Measurements from ENCODE around the gene HECTD2.
"Not testable (repeated sequence)": the region's sequence is repeated elsewhere in the genome, so short reads cannot be mapped to it uniquely, and the experiment has no call there.

HECTD2 gene

DNA sequence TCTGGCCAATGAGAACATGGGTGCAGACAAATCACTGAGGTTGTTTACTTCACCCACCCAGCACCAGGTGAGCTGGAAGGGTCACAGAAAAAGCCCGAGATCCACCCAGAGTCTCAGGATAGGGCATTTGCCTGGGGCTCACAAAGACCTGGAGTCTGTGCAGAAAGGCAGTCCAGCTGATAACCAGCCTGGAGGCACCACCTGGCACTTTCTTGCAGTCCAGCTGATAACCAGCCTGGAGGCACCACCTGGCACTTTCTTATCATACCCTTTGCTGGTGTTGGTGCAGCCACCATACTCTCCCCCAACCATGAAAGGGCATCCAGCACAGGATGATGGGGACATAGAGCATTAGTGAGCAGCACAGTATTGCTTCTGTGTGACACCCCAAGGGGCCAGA lies 118.6 kb downstream of the HECTD2 start:
- DNase-seq (ENCODE audit: extremely low spot score, insufficient read length, low read depth) (no peak), FAIRE-seq (no peak)

DNA sequence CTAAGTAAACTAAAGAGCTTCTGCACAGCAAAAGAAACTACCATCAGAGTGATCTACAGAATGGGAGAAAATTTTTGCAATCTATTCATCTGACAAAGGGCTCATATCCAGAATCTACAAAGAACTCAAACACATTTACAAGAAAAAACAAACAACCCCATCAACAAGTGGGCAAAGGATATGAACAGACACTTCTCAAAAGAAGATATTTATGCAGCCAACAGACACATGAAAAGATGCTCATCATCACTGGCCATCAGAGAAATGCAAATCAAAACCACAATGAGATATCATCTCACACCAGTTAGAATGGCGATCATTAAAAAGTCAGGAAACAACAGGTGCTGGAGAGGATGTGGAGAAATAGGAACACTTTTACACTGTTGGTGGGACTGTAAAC lies 124.6 kb downstream of the HECTD2 start:
- not testable (repeated sequence) for FAIRE-seq; DNase-seq (ENCODE audit: extremely low spot score, insufficient read length, low read depth)

DNA sequence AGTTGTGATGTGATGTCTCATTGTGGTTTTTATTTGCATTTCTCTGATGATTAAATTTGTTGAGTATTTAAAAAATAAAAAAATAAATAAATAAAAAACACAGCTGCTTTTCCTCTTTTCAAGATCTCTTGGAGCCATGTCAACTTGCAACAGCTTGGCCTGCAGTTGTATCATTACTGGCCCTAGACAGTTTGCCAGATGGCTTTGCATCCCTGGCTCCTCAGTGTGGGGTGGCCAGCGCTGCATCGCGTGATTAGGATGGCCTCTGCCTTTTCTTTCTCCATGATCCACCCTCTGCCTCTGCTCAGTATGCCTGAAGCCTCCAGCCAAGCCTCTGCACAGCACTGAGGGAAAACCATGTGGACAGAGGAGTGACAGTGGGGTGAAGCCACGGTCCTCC lies 126.0 kb downstream of the HECTD2 start:
- DNase-seq (ENCODE audit: extremely low spot score, insufficient read length, low read depth) (no peak), FAIRE-seq (no peak)

DNA sequence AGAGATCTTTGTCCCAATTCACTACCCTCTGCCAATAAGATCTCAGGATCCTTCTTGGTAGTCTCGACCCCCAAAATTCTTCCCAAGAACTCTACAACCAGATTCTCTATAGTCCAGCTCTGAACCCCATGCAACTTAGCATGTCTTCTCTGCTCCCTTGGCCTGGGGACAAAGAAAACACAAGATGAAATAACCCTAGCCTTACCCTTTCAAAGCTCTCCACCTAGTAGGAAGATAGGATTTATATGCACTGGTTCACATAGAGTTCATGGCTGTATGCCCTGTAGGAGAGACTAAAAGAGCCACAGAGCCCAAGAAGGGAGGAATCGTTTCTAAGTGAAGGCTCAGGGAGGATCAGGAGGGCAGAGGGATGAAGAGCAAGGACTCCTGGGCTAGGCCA lies 126.6 kb downstream of the HECTD2 start:
- FAIRE-seq = no peak

DNA sequence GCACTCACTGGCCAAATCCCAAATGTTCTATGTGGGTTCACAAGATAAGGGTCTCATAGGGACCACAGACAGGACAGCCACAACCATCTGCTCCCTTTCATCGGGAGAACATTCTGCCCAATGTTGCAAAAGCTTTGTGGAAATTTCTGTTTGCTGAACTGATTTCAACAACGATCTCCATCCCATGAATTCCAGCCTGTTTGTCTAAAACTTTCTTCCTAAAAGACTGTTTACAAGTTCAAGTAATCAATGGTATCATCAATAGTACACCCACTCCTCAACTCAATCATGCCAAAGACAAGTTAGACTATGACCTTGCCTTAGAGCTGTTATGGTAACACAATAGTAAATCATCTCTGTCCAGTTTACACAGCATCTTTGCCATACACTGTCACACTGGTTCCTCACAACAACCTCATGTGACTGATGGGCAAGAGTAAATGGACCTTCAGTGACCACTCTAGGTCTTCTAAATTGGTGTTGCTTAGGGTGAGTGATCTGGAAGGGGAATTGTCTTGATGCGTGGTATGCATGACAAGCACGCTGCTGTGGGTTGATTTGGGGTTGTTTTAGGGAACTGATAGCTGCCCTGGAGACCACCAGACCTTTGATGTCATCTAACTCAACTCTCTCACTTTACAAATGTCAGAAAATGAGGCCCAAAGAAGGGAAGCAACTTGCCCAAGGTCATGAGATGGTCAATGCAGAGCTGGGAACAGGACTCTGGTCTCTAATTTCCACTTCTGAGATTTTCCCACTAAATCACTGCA lies 127.7 kb downstream of the HECTD2 start:
- FAIRE-seq (no peak), DNase-seq (ENCODE audit: extremely low spot score, insufficient read length, low read depth) (no peak)

More for the DNA sequence above, 126.6 kb downstream of the HECTD2 start:
- DNase-seq (ENCODE audit: extremely low spot score, insufficient read length, low read depth) = no peak

DNA sequence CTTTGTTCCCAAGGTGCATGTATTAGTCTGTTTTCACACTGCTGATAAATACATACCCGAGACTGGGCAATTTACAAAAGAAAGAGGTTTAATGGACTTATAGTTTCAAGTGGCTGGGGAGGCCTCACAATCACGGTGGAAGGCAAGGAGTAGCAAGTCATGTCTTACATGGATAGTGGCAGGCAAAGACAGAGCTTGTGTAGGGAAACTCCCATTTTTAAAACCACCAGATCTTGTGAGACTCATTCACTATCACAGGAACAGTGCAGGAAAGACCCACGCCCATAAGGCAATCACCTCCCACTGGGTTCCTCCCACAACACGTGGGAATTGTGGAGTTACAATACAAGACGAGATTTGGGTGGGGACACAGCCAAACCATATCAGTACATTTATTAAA lies 129.8 kb downstream of the HECTD2 start:
- DNase-seq (ENCODE audit: extremely low spot score, insufficient read length, low read depth) = no peak
- no peak for FAIRE-seq

DNA sequence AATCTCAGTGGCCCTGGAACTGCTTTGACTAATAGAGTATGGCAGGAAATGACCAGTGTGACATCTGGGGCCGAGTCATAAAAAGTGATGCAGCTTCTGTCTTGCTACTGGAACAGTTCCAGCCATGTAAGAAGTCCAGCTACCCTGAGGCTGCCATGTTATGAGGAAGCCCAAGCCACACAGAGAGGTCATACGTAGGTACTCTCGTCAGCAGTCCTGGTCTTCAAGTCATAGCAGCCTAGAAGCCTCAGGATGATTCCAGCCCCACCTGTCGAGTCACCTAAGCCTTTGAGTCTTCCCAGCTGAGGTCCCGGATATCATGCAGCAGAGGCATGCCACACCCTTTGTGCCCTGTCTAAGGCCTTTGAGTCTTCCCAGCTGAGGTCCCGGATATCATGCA lies 130.6 kb downstream of the HECTD2 start:
- no peak for DNase-seq (ENCODE audit: extremely low spot score, insufficient read length, low read depth)
- FAIRE-seq = no peak

DNA sequence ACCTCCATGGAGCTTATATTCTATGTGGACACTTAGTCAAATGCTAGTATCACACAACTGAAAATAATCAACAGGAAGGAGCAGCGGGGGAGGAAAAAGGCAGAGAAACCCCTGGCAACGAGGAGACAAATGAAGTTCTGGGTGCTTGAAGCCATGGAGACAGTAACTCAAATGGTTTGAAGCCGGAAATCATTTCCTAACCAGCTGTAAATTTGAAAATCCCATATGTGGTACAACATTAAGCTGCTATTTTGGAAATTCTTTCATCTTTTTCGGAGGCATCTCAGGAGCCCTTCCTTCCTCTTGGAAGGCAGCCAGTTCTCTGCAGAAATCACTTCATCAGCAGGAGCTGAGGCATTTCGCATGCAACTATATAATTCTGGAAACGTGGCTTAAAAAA lies 131.3 kb downstream of the HECTD2 start:
- no peak for DNase-seq (ENCODE audit: extremely low spot score, insufficient read length, low read depth)
- FAIRE-seq = no peak

DNA sequence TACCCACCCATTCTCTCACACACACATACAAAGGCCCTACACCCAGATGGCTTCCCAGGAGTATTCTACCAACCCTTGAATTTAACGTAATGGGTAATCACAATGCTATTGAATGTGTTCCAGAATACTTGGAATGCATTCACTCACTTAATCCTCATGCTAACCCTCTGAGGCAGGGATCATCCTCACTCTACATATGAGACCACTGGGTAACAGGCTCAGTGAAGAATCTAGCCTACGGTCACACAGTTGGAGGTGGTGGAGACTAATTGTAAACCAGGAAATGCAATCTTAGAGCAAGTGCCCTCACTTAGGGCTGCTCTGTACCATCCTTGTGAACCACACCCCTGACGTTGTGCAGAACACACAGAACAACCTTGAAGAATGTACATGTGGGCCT lies 135.2 kb downstream of the HECTD2 start:
- DNase-seq (ENCODE audit: extremely low spot score, insufficient read length, low read depth) = no peak
- no peak for FAIRE-seq

DNA sequence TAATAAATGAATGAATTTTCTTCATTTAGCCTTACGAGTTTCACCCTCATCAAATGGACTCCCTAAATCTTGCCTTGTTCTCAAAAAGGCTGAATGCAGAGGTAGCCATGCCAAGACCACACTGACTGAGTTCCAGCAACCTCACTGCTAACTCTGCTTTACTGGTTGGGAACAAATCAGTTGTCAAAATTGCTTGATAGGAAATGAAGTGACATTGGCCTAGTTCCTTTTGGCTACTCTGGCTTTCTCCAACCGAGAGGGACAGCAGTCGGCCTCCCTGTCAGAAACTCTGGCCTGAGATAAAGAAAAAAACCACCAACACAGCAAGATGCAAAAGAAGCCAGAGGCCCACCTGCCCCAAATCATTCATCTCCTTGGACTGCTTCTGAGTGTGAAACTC lies 135.7 kb downstream of the HECTD2 start:
- FAIRE-seq = no peak

DNA sequence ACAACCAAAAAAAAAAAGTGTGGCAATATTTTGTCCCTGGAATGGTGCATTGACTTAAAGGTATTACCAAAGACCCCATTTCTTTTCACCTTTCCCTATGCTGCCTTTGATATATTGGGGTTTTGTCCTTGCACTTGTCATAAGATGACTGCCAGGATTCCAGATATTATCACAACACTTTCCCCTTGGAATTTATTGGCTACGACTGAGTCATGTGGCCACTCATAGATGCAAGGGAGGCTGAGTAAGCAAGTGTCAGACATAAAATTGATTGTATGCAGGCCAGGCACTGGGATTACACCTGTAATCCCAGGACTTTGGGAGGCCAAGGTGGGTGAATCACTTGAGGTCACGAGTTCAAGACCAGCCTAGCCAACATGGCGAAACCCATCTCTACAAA lies 139.1 kb downstream of the HECTD2 start:
- DNase-seq (ENCODE audit: extremely low spot score, insufficient read length, low read depth) (no peak), FAIRE-seq (no peak)

More for the DNA sequence above, 135.7 kb downstream of the HECTD2 start:
- DNase-seq (ENCODE audit: extremely low spot score, insufficient read length, low read depth) = no peak

DNA sequence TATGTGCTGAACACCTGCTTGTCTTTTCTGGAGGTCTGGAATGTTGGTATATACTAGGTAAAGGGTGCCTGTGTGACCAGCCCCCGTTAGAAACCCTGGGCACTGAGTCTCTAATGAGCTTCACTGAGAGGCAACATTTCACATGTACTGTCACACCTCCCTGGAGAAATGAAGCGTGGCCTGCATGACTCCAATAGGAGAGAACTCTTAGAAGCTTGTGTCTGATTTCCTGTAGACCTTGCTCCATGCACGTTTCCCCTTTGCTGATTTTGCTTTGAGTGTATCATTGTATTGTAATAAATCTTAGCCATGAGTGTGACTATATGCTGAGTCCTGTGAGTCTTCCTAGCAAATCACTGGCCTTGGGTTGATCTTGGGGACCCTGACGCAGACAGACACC lies 139.9 kb downstream of the HECTD2 start:
- FAIRE-seq = no peak

DNA sequence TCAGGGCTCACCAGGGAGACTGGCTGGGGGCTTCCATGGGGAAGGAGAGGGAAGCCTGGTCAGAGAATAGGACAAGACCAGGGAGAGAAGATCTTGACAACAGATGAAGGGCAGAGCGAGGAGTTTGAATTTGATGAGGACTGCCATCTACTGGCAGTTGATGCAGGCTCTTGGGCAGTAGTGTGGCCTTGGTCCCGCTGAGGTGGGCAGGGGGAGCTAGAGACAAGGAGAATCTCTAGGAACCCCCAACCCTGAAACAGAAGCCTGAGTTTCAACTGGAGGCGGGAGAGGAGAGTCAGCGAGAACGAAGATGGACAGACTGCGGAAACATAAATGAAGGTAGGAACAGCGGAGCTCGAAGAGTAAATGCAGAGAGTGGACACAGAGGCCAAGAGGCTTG lies 141.7 kb downstream of the HECTD2 start:
- FAIRE-seq = no peak
- no peak for DNase-seq (ENCODE audit: extremely low spot score, insufficient read length, low read depth)

More for the DNA sequence above, 139.9 kb downstream of the HECTD2 start:
- DNase-seq (ENCODE audit: extremely low spot score, insufficient read length, low read depth) = no peak

DNA sequence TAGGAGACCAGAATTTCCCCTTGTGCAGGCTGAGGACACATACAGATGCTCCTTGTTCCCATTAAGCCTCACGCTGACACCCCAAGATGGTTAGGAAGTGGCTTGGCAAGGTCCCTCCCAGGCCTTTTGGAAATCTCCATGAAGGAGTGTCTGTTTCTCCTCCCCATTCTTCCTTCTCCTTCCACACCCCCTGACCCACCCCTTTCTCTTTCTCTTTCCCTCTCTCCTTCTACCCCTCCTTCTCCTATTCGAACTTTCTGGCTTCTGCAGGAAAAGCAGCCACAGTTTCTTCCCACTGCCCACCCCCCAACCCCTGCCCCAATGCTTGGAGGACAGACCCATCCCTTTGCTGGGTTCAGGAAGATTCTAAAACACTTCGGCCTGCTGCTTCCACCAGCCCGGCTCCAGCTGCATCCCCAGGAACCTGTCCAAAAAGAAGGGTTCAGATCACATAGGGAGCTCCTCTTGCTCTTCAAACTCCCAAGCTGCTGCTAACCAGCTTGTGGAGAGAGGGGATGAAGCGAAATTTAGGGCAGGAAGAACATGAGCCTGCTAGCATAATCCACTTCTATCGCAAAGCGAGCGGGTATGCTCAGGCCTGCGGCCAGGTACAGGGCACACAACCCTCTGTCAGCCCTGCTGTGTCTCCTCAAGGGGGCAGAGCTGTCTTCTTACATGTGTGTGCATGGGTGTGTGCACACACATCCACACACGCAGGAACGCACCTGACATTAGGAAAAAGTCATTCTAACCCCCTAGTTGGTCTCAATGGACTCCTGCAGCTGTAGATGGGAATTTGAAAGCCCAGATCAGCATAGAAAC lies 142.3 kb downstream of the HECTD2 start:
- DNase-seq (ENCODE audit: extremely low spot score, insufficient read length, low read depth) (no peak), FAIRE-seq (no peak)

DNA sequence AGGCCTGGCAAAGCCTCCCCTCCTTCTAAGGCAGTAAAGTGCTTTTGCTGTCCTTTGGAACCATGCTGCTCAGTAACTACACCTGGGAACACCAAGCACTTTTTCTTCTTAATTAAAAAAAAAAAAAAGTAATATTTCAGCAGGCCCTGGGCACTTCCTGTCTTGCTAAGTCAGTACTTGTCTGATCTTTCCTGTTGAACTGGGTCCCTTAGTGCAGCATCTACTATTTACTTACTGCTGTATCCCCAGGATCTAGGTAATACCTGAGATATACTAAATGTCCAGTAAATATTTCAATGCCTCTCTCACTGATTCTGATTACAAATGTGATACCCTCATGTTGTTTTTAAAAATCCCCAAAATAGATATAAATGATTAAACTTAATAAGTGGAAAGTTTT lies 145.3 kb downstream of the HECTD2 start:
- DNase-seq (ENCODE audit: extremely low spot score, insufficient read length, low read depth) (no peak), FAIRE-seq (no peak)

DNA sequence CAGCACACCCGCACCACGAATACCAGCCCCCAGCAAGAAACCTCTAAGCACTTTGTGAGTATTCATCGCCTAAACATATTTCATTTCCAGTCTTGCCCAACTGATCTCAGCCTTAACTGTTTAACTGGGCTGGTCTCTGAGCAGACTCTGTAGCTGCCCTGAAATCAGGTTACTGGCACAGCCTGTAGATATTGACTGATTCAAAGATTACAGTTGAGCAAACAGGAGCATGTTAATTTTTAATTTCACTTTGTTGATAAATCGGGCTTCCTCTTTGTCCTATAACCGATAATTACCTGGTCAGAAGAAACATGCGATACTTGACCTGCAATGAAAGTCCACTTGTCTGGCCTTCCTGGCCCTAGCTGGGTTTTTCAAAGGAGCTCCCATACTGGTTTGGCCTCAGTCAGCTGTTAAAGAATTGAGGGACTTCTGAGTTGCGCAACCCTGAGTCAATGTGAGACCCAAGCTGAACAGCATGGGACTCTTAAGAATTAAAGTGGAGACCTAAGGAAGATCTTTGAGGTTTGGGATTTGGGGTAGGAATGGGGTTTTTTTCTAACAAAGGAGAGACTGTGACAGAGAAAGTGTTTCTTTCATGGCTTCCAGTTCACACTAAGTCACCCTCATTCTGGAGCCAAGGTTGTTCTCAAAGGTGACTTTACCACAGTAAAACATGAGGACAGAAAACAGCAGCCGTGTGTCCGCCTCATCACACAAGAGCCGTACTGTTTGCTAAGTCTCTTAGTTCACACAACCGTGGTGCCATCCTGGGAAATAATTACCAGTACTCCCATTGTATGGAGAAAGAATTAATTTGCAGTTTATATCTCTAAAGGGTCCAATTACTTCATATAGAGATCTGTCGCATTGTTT lies 146.8 kb downstream of the HECTD2 start:
- no peak for DNase-seq (ENCODE audit: extremely low spot score, insufficient read length, low read depth)
- no peak for FAIRE-seq

DNA sequence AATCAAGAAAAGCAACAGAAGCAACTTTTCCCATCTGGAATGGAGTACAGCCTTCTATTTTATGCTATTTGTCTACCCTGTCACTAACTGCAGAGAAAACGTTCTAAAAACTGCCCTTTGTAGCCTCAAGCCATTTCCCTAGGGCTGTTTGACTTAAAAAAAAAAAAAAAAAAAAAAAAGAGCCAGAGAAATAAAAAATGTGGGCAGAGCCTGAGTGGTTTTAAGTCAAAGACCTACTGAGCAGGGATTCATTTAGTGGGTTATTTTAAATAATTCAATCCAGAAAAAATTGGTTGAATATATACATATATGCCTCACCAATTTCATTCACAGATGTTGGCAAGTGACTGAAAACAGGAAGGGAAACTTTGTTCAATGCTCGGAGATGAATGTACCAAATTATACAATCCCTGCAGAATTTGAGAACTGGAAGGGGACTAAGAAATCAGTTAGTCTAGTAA lies 147.5 kb downstream of the HECTD2 start:
- no peak for FAIRE-seq
- no peak for DNase-seq (ENCODE audit: extremely low spot score, insufficient read length, low read depth)

DNA sequence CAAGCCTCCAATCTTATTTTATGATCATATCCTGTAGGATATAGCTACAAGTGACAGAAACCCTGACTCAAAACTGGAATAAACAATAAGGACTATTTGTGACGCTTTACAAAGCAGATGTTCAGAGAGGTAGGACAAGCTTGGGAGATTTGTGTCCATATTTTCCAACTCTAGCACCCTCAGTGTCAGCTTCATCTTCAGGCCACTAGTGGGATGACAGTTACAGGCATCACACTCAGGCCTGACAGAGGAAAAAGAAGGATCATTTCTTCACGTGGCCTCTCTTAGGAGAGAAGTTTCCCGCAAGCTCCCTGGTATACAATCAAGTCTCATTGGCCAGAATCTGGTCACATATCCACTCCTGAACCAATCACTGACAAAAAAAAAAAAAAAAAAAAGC lies 148.3 kb downstream of the HECTD2 start:
- DNase-seq (ENCODE audit: extremely low spot score, insufficient read length, low read depth) (no peak), FAIRE-seq (no peak)

DNA sequence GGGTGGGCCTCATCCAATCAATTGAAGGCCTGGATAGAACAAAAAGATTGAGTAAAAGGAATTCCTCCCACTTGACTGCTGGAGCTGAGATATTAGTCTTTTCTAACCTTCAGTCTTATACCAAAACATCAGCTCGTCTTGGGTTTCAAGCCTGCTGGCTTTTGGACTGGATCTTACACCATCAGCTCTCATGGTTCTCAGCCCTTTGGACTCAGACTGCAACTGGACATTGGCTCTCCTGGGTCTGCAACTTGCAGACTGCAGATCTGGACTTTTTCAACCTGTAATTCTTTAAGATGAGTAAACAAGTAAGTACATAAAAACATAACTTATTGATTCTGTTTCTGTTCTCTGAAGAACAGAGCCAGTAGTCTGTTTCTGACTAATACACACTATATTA lies 149.0 kb downstream of the HECTD2 start:
- FAIRE-seq (no peak), DNase-seq (ENCODE audit: extremely low spot score, insufficient read length, low read depth) (no peak)

DNA sequence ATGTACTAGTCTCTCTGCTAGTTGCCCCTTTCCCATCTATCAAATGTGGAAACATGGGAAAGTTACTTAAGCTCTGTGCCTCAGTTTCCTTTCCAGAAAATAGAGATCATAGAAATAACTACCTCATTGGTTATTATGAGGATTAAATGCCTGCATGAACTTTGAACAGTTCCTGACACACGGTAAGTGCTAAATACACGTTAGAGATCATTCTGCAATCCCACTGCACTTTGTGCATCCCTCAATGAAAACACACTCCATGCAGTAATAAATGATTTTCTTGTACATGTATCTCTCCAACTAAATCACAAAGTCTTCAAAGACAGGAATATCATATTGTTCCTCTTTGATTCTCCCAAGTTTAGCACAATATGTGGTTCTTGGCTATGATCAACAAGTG lies 149.6 kb downstream of the HECTD2 start:
- DNase-seq (ENCODE audit: extremely low spot score, insufficient read length, low read depth) (no peak), FAIRE-seq (no peak)
